Subcutaneous abdominal adipose tissue (tissue), 5 donors: ENCODE measurements around the gene ZNF446.
A peak's percentile ranks its signal among the peaks of the same experiment; 100 is the strongest.

Experiments
- H3K27ac ChIP-seq: one replicate; pipeline ENCODE4 v1.7.0; 2013; ENCODE audit warnings: low read depth, mild to moderate bottlenecking, inconsistent platforms, low read length, moderate library complexity
- H3K27me3 ChIP-seq, 5 donors: one replicate each; pipeline ENCODE4 v1.7.0; 2013; ENCODE audit warnings: low read length in 5 of 5, inconsistent platforms in 1 of 5; ENCODE audit not compliant: control insufficient read depth in 5 of 5, insufficient read depth in 4 of 5
- H3K36me3 ChIP-seq, 5 donors: one replicate each; pipeline ENCODE4 v1.7.0; 2013; ENCODE audit warnings: low read length in 5 of 5; ENCODE audit not compliant: control insufficient read depth in 5 of 5, insufficient read depth in 5 of 5
- H3K4me1 ChIP-seq, 5 donors: one replicate each; pipeline ENCODE4 v1.7.0; 2013; ENCODE audit warnings: low read length in 5 of 5, mild to moderate bottlenecking in 3 of 5, moderate library complexity in 1 of 5; ENCODE audit not compliant: control insufficient read depth in 5 of 5, insufficient read depth in 5 of 5
- H3K4me3 ChIP-seq, 5 donors: one replicate each; pipeline ENCODE4 v1.7.0; 2013; ENCODE audit warnings: low read length in 5 of 5, low read depth in 1 of 5
- H3K9ac ChIP-seq, 5 donors: one replicate each; pipeline ENCODE4 v1.7.0; 2013; ENCODE audit warnings: low read length in 5 of 5, mild to moderate bottlenecking in 4 of 5, moderate library complexity in 3 of 5
- H3K9me3 ChIP-seq, 5 donors: one replicate each; pipeline ENCODE4 v1.7.0; 2013; ENCODE audit warnings: low read length in 5 of 5; ENCODE audit not compliant: control insufficient read depth in 5 of 5
- donor health status: healthy.
- donor health status: healthy.
- donor health status: healthy.
- donor health status: healthy.
- donor health status: healthy.

The ZNF446 gene

DNA sequence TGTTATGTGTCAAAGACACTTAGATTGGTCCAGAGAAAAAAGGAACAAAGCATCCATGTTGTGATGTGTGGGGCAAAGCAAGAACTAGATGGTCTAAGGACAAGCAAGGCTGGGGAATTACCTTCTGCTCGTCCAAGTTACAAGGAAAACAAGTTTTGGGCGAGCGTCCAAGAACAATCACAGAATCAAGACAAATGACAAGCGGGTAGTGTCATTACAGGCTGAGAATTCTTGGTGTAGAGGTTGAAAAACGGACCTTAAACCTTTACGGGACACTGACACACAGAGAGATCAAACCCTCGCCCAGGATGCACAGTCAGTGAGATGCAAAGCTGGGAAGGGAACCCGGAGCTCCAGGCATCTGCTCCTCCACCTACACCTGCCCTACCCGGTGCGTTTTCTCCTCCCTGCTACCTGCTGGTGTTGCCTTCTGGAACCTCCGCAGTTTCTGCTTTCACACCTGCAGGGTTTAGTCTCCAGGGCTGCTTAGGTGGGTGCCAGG is 25.2 kb upstream of the ZNF446 start:
- Histone ChIP-seq H3K9me3 (peaks cover 0 to 3% (median 0%) of the 10 kb centered on the region in 5 donors), H3K27me3 (peaks cover 0 to 4% (median 0%) of the 10 kb centered on the region in 5 donors), H3K4me3 (peak overlapping the region; percentile 63 to 88 (median 87)), H3K27ac (no peak overlapping the region), H3K9ac (peak overlapping the region in 3 of 5 donors; percentile 48 to 86 (median 59)), H3K36me3 (peaks cover 0 to 19% (median 17%) of the 10 kb centered on the region in 5 donors), H3K4me1 (peaks cover 3 to 16% (median 12%) of the 10 kb centered on the region in 5 donors)

DNA sequence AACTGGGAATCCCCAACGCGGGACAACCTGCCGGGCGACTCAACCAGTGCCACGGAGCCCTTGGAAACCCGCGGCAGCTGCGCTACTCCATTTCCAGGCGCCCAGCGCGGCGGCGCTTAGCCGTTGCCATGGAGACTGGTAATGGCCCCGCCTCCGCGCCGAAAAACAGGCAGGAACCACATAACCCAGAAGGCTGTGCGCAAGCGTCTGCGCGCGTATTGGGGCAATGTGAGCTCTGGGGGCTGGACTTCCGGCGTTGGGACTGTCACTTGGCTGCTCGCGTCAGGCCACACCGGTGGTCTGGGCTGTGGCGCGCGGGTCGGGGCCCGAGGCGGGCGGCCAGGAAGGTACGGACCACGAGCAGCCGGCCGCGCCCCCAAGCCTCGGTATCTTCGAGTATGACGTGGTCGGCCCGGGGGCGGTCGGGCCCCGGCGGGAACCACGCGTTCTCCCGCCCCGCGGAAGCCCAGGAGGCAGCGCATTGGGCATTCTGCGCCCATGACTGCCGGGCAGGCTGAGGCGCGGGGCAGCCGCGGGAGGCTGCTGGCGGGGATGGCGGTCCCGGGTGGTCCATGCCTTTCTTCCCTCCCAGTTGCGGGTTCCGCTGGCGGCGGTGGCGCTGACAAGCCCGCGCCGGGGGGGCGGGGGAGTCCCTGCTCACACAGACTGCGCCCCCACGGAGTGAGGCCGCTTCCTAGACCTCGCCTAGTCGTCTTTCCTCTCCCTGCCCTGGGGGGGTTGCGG is 24.6 kb upstream of the ZNF446 start, which contains the start of gene ZNF324B:
TSS of gene ZNF324B (plus strand) at position 265 of the 744 bp plus-strand sequence. CDS start 2,080 bp downstream, outside the sequence.
- Histone ChIP-seq H3K9ac (peak within 1 kb of the TSS in 4 of 5 donors; percentile 73 to 86 (median 85)), H3K27ac (peak within 1 kb of the TSS; percentile 41), H3K27me3 (peaks cover 0 to 2% (median 0%) of the 10 kb centered on the region in 5 donors), H3K4me1 (peaks cover 3 to 16% (median 12%) of the 10 kb centered on the region in 5 donors), H3K4me3 (peak within 1 kb of the TSS; percentile 63 to 88 (median 87)), H3K9me3 (peaks cover 0 to 3% (median 0%) of the 10 kb centered on the region in 5 donors), H3K36me3 (peaks cover 0 to 25% (median 24%) of the 10 kb centered on the region in 5 donors)

DNA sequence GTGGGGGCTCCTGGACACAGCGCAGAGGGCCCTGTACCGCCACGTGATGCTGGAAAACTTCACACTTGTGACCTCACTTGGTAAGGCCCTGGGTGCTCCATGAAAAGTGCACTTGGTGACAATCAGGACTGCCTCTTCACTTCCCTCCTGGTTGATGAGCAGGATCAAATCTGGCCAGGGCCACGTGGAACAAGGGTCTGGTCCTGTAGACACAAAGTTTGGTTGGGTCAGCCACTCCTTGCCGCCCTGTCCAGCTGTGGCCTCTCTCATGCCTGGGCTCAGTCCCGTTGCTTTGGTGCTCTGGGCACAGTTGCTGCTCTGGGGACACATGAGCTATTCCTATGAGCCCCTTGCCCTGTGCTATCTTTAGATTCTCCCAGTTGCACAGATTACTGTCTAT is 22.4 kb upstream of the ZNF446 start:
- Histone ChIP-seq H3K27ac (no peak overlapping the region), H3K36me3 (peaks cover 0 to 32% (median 31%) of the 10 kb centered on the region in 5 donors), H3K9ac (no peak overlapping the region), H3K4me3 (no peak overlapping the region), H3K9me3 (peaks cover 0 to 3% (median 0%) of the 10 kb centered on the region in 5 donors), H3K27me3 (no peaks in the 10 kb centered on the region), H3K4me1 (peaks cover 3 to 16% (median 12%) of the 10 kb centered on the region in 5 donors)

DNA sequence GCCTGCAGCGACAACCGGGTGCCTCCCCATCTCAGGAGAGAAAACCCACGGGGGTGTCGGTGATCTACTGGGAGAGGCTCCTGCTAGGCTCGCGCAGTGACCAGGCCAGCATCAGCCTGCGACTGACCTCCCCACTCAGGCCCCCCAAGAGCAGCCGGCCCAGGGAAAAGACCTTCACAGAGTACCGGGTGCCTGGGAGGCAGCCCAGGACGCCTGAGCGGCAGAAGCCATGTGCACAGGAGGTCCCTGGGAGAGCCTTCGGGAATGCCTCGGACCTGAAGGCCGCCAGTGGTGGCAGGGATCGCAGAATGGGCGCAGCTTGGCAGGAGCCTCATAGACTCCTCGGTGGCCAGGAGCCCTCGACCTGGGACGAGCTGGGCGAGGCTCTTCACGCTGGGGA is 20.8 kb upstream of the ZNF446 start:
- Histone ChIP-seq H3K36me3 (peaks cover 0 to 34% (median 32%) of the 10 kb centered on the region in 5 donors), H3K9ac (no peak overlapping the region), H3K27ac (no peak overlapping the region)

GRCh38 chr19:58456111-58456510 is 20.0 kb upstream of the ZNF446 start:
- Histone ChIP-seq H3K36me3 (peaks cover 0 to 34% (median 32%) of the 10 kb centered on the region in 5 donors), H3K4me3 (no peak overlapping the region), H3K27ac (no peak overlapping the region), H3K9ac (no peak overlapping the region), H3K27me3 (no peaks in the 10 kb centered on the region), H3K4me1 (peaks cover 0 to 12% (median 8%) of the 10 kb centered on the region in 5 donors), H3K9me3 (no peaks in the 10 kb centered on the region)

More for the DNA sequence above, 20.8 kb upstream of the ZNF446 start:
- Histone ChIP-seq H3K4me3 (no peak overlapping the region), H3K9me3 (no peaks in the 10 kb centered on the region), H3K4me1 (peaks cover 3 to 16% (median 12%) of the 10 kb centered on the region in 5 donors), H3K27me3 (no peaks in the 10 kb centered on the region)

DNA sequence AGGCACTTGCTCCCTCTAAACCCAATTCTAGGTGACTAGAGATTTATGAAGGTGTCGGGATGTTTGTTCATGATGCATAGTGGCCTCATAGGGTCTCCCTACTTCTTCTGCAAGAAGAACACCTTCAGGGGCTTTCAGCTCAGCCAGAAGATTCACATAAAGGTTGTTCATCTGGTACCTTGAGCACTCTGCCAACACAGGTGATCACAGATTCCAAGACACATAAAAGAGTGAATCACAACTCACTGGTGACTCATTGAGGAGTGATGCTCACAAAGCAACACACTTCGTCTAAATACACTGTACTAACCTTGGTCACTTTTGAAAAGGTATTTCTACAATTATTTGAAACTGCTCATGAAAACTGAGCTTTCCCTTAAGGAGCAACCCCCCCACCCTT is 16.1 kb upstream of the ZNF446 start:
- Histone ChIP-seq H3K27me3 (no peaks in the 10 kb centered on the region), H3K9me3 (no peaks in the 10 kb centered on the region), H3K36me3 (peaks cover 0 to 23% (median 18%) of the 10 kb centered on the region in 5 donors), H3K4me3 (no peak overlapping the region), H3K27ac (no peak overlapping the region), H3K9ac (no peak overlapping the region), H3K4me1 (no peaks in the 10 kb centered on the region)

DNA sequence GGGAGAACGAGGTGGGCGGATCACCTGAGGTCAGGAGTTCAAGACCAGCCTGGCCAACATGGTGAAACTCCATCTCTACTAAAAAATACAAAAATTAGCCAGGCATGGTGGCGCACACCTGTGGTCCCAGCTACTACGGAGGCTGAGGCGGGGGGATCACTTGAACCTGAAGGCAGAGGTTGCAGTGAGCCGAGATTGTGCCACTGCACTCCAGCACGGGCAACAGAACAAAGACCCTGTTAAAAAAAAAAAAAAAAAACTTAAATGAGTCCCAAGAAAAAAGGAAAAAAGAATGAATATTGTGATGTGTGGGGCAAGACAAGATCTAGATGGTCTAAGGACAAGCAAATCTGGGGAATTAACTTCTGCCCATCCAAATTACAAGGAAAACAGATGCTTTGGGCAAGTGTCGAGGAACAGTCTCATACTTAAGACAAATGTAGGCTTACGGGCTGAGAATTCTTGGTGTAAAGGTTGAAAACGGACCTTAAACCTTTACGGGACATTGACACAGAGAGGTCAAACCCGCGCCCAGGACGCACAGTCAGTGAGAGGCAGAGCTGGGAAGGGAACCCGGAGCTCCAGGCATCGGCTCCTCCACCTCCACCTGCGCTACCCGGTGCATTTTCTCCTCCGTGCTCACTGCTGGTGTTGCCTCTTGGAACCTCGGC is 9.9 kb upstream of the ZNF446 start:
- peaks cover 0 to 23% (median 20%) of the 10 kb centered on the region in 5 donors for H3K4me1 ChIP-seq
- H3K36me3 ChIP-seq: peaks cover 0 to 19% (median 17%) of the 10 kb centered on the region in 5 donors
- H3K27me3 ChIP-seq: no peaks in the 10 kb centered on the region
- H3K9me3 ChIP-seq: no peaks in the 10 kb centered on the region
- H3K27ac ChIP-seq: no peak overlapping the region
- H3K4me3 ChIP-seq: peak overlapping the region; percentile 78 to 94 (median 87)
- peak overlapping the region in 2 of 5 donors; percentile 39 to 96 for H3K9ac ChIP-seq

- Histone ChIP-seq H3K27ac (peak within 1 kb of the TSS; percentile 41), H3K9ac (peak within 1 kb of the TSS in 4 of 5 donors; percentile 82 to 96 (median 88)), H3K36me3 (peaks cover 0 to 25% (median 23%) of the 10 kb centered on the region in 5 donors)
Measured at GRCh38 chr19:58466760-58467589, 9.2 kb upstream of the ZNF446 start, which contains the start of gene ZNF324. TSS of gene ZNF324 (plus strand) at chr19:58467080. CDS start at chr19:58469186, 2,106 bp downstream.

GRCh38 chr19:58468216-58468839 is 7.8 kb upstream of the ZNF446 start:
- H3K27ac ChIP-seq: no peak overlapping the region
- peak overlapping the region in 2 of 5 donors; percentile 57 to 61 for H3K9ac ChIP-seq
- peak overlapping the region in 3 of 5 donors; percentile 12 to 32 (median 16) for H3K4me3 ChIP-seq
- peaks cover 0 to 23% (median 20%) of the 10 kb centered on the region in 5 donors for H3K4me1 ChIP-seq
- no peaks in the 10 kb centered on the region for H3K9me3 ChIP-seq
- H3K36me3 ChIP-seq: peaks cover 0 to 36% (median 34%) of the 10 kb centered on the region in 5 donors
- no peaks in the 10 kb centered on the region for H3K27me3 ChIP-seq

More at GRCh38 chr19:58466760-58467589, 9.2 kb upstream of the ZNF446 start, which contains the start of gene ZNF324:
- Histone ChIP-seq H3K27me3 (no peaks in the 10 kb centered on the region), H3K4me3 (peak within 1 kb of the TSS; percentile 78 to 94 (median 87)), H3K9me3 (no peaks in the 10 kb centered on the region), H3K4me1 (peaks cover 0 to 23% (median 20%) of the 10 kb centered on the region in 5 donors)
